B cell (primary cell): Measurements from ENCODE around the gene JAG1. TPM values are rescaled to one million over a fixed set of nuclear protein-coding genes. Genes with fewer than 3 reads are reported as not detected.

Experiments
- ATAC-seq: fragments of 200-7000 bp; cut with Tn5 transposase; one replicate; pipeline ENCODE4 v1.10.0; 2021; ENCODE audit warnings: low read depth, mild to moderate bottlenecking, moderate number of reproducible peaks, moderate library complexity
- CTCF ChIA-PET: fragments of 350-600 bp; sonication (Branson Sonifier 250); formaldehyde crosslinking; loops from one replicate; lab custom pipeline; 2021; ENCODE audit warnings: antibody characterized with exemption, inconsistent platforms; lab: Charles Lee
- POLR2A ChIA-PET: fragments of 350-600 bp; sonication (Branson Sonifier 250); formaldehyde crosslinking; loops from one replicate; lab custom pipeline; 2021; ENCODE audit warnings: antibody characterized with exemption; lab: Charles Lee
- DNase-seq: peaks from one replicate; pipeline ENCODE4 v3.0.0; 2013
- H2AFZ ChIP-seq: 2 replicates; pipeline ENCODE4 v1.6.1; 2012; ENCODE audit warnings: mild to moderate bottlenecking, low read depth, low read length; ENCODE audit not compliant: insufficient read depth, poor library complexity, severe bottlenecking
- H3K27ac ChIP-seq, 2 donors: 1 replicate in 1 of 2; 2 replicates in 1 of 2; pipeline ENCODE4 v1.5.1; 2012 to 2013; ENCODE audit warnings: low read length in 2 of 2, mild to moderate bottlenecking in 2 of 2, moderate library complexity in 1 of 2
- H3K27me3 ChIP-seq, 4 experiments: fragments of 200-600 bp in 1 of 4; sonication (generic) in 1 of 4; replicated peaks in 1 of 4; 1 replicate in 2 of 4; 2 replicates in 2 of 4; pipeline versions ENCODE4 v1.6.1 to v1.7.0; 2013 to 2016; ENCODE audit warnings: low read length in 3 of 4, mild to moderate bottlenecking in 2 of 4, mixed read lengths in 1 of 4, moderate library complexity in 1 of 4; ENCODE audit not compliant: insufficient read depth in 4 of 4, control insufficient read depth in 3 of 4; ENCODE audit errors: control extremely low read depth in 1 of 4
- H3K36me3 ChIP-seq, 2 experiments: replicated peaks in 1 of 2; 1 replicate in 1 of 2; 2 replicates in 1 of 2; pipeline versions ENCODE4 v1.6.1 to v1.7.1; 2013; ENCODE audit warnings: low read length in 1 of 2; ENCODE audit not compliant: insufficient read depth in 2 of 2, control insufficient read depth in 1 of 2; ENCODE audit errors: control extremely low read depth in 1 of 2, extremely low read depth in 1 of 2
- H3K4me1 ChIP-seq, 2 donors: fragments of 200-600 bp in 1 of 2; sonication (generic) in 1 of 2; 1 replicate in 1 of 2; 2 replicates in 1 of 2; pipeline versions ENCODE4 v1.5.1 to v1.6.1; 2013 to 2017; ENCODE audit warnings: low read length in 2 of 2; ENCODE audit not compliant: control insufficient read depth in 2 of 2, insufficient read depth in 2 of 2
- H3K4me2 ChIP-seq: replicated peaks from 2 replicates; pipeline ENCODE3; 2012; ENCODE audit warnings: mild to moderate bottlenecking, low read depth, low read length; ENCODE audit not compliant: poor library complexity, severe bottlenecking
- H3K4me3 ChIP-seq, 5 experiments: fragments of 200-600 bp in 1 of 5; sonication (generic) in 1 of 5; 1 replicate in 3 of 5; 2 replicates in 2 of 5; pipeline versions ENCODE4 v1.5.1 to v1.7.0; 2011 to 2016; ENCODE audit warnings: low read length in 4 of 5, mild to moderate bottlenecking in 4 of 5, low read depth in 2 of 5, control low read depth in 1 of 5, moderate library complexity in 1 of 5; ENCODE audit not compliant: insufficient read depth in 1 of 5; ENCODE audit errors: control extremely low read depth in 1 of 5, extremely low read depth in 1 of 5
- H3K79me2 ChIP-seq: fragments of 200-600 bp; sonication (generic); one replicate; pipeline ENCODE4 v1.6.0; 2016; ENCODE audit warnings: low read length; ENCODE audit not compliant: control insufficient read depth, insufficient read depth
- H3K9ac ChIP-seq: fragments of 200-600 bp; sonication (generic); 2 replicates; pipeline ENCODE4 v1.6.1; 2017; ENCODE audit warnings: mild to moderate bottlenecking, low read length, moderate library complexity
- H3K9me3 ChIP-seq, 3 donors: one replicate each; pipeline versions ENCODE4 v1.6.1 to v1.7.1; 2013; ENCODE audit warnings: low read length in 2 of 3; ENCODE audit not compliant: control insufficient read depth in 2 of 3, insufficient read depth in 1 of 3; ENCODE audit errors: control extremely low read depth in 1 of 3
- H4K20me1 ChIP-seq: 2 replicates; pipeline ENCODE4 v1.6.0; 2012; ENCODE audit warnings: mild to moderate bottlenecking, low read length; ENCODE audit not compliant: insufficient read depth, control insufficient read depth, poor library complexity, severe bottlenecking
- H3K27ac Mint-ChIP-seq: one replicate; pipeline ENCODE4 v1.8.0; 2021; ENCODE audit warnings: mixed read lengths
- H3K27me3 Mint-ChIP-seq: one replicate; pipeline ENCODE4 v1.8.0; 2021; ENCODE audit warnings: mixed read lengths
- H3K4me1 Mint-ChIP-seq: one replicate; pipeline ENCODE4 v1.8.0; 2021; ENCODE audit warnings: mixed read lengths
- H3K4me3 Mint-ChIP-seq: one replicate; pipeline ENCODE4 v1.8.0; 2021; ENCODE audit warnings: mixed read lengths
- H3K9me3 Mint-ChIP-seq: one replicate; pipeline ENCODE4 v1.8.0; 2022; ENCODE audit warnings: mixed read lengths; ENCODE audit not compliant: insufficient read depth
- CTCF ChIP-seq: fragments of 200-600 bp; IDR thresholded peaks from one replicate; pipeline ENCODE4 v1.8.0; 2022; ENCODE audit warnings: antibody characterized with exemption, mild to moderate bottlenecking
- EZH2 ChIP-seq: IDR thresholded peaks from 2 replicates; pipeline ENCODE4 v1.6.1; 2012; ENCODE audit warnings: borderline replicate concordance, low read depth, mild to moderate bottlenecking, moderate library complexity, low read length; ENCODE audit not compliant: insufficient read depth, poor library complexity, severe bottlenecking
- WGBS: methylation state at CpG from one replicate; pipeline ENCODE4 v1.1.5; 2013; ENCODE audit warnings: missing lambda C conversion rate; ENCODE audit not compliant: insufficient coverage; 5-methylcytosine and 5-hydroxymethylcytosine counted together
- intact Hi-C: fragments of 100-400 bp; cut with micrococcal nuclease; formaldehyde crosslinking; loops from one replicate; pipeline ENCODE4 v1.10.0; 2022
- polyA minus RNA-seq: library from RNA; depleted of rRNA, polyadenylated mRNA; stranded (reverse); fragments of >200 nt; gene quantifications from 2 replicates; pipeline ENCODE4 v1.2.3, GENCODE V29; 2012
- polyA plus RNA-seq: library from polyadenylated mRNA; depleted of rRNA; stranded (reverse); fragments of >200 nt; gene quantifications from 2 replicates; pipeline ENCODE4 v1.2.3, GENCODE V29; 2012
- total RNA-seq, 2 donors: library from RNA; stranded (reverse); fragments of 120-200 nt in 1 of 2; gene quantifications; 1 replicate in 1 of 2; 2 replicates in 1 of 2; pipeline versions ENCODE4 v1.2.3 to v1.2.4, GENCODE V29; 2013 to 2022

Gene JAG1
- 0.22 TPM in 1 of 2 replicates, not detected in the other for total RNA-seq
- 1.1 TPM for total RNA-seq (2013)
- 0.22 TPM in 1 of 2 replicates, not detected in the other for polyA plus RNA-seq
- 0.29 and 0.60 TPM in 2 replicates for polyA minus RNA-seq

GRCh38 chr20:10673842-10674683 is at the start of gene JAG1:
Gene JAG1 (minus strand): TSS chr20:10673999. CDS start chr20:10673530, 469 bp downstream.
- TF ChIP-seq EZH2: no peak
- no peak for TF ChIP-seq CTCF
- DNase-seq (peak; percentile 69), ATAC-seq (peak; percentile 63)
- Histone ChIP-seq H3K36me3 (no peaks in the 10 kb centered on the region), H3K9ac (peak within 1 kb of the TSS; percentile 67), H3K79me2 (no peaks in the 10 kb centered on the region), H3K4me2 (peak within 1 kb of the TSS; percentile 84), H3K4me3 (peak within 1 kb of the TSS; percentile 38 to 75 (median 57)), H4K20me1 (no peaks in the 10 kb centered on the region), H3K27me3 (peaks cover 0 to 65% (median 32%) of the 10 kb centered on the region in 4 experiments), H2AFZ (peak within 1 kb of the TSS; percentile 62), H3K4me1 (peaks cover 41 to 45% of the 10 kb centered on the region in 2 donors), H3K27ac (peak within 1 kb of the TSS in 1 of 2 donors; percentile 43), H3K9me3 (peaks cover 0 to 10% (median 0%) of the 10 kb centered on the region in 3 donors)
- intact Hi-C loops: no loop called here
- peaks cover 37% of the 10 kb centered on the region for H3K4me1 Mint-ChIP-seq
- peak within 1 kb of the TSS; percentile 50 for H3K27ac Mint-ChIP-seq
- ChIA-PET CTCF (interaction anchor here (1.2 kb wide), 1 partner anchor 9 kb away, joined by 4 read pairs; no protein-coding TSS in a partner anchor), POLR2A (no interaction called here)
- under 1% methylated on average over 80 of the region's 84 CpGs for WGBS
- H3K4me3 Mint-ChIP-seq: peak within 1 kb of the TSS; percentile 85
- H3K9me3 Mint-ChIP-seq: no peaks in the 10 kb centered on the region
- H3K27me3 Mint-ChIP-seq: peaks cover 68% of the 10 kb centered on the region

- intact Hi-C loops: no loop called here
- POLR2A ChIA-PET: no interaction called here
- Histone ChIP-seq H3K4me1 (no peaks in the 10 kb centered on the region), H3K9ac (no peak overlapping the region), H3K9me3 (no peaks in the 10 kb centered on the region), H4K20me1 (no peaks in the 10 kb centered on the region), H3K4me3 (no peak overlapping the region), H3K79me2 (no peaks in the 10 kb centered on the region), H3K36me3 (no peaks in the 10 kb centered on the region), H3K27ac (no peak overlapping the region), H3K27me3 (no peaks in the 10 kb centered on the region), H3K4me2 (no peak overlapping the region), H2AFZ (no peak overlapping the region)
- H3K27me3 Mint-ChIP-seq: peaks cover 12% of the 10 kb centered on the region
- no peak for DNase-seq
- H3K9me3 Mint-ChIP-seq: no peaks in the 10 kb centered on the region
- H3K4me1 Mint-ChIP-seq: no peaks in the 10 kb centered on the region
- H3K27ac Mint-ChIP-seq: no peak overlapping the region
- H3K4me3 Mint-ChIP-seq: no peak overlapping the region
- CTCF ChIA-PET: no interaction called here
- no peak for TF ChIP-seq EZH2
- no peak for TF ChIP-seq CTCF
- no peak for ATAC-seq
- WGBS: no CpG with 5 or more reads among the region's 3 CpGs
Observed at GRCh38 chr20:10721976-10722375, 48.2 kb upstream of the JAG1 start.
